ENCODE data around the gene CPTP. TPM values are rescaled to one million over a fixed set of nuclear protein-coding genes. Genes with fewer than 3 reads are reported as not detected.

The CPTP gene
- total and polyA plus RNA-seq, 2 of the 13 experiments (the other 11 are each of a cell fraction or from before 2014, with no cell fraction given) = 5.5 to 9.3 TPM

DNA sequence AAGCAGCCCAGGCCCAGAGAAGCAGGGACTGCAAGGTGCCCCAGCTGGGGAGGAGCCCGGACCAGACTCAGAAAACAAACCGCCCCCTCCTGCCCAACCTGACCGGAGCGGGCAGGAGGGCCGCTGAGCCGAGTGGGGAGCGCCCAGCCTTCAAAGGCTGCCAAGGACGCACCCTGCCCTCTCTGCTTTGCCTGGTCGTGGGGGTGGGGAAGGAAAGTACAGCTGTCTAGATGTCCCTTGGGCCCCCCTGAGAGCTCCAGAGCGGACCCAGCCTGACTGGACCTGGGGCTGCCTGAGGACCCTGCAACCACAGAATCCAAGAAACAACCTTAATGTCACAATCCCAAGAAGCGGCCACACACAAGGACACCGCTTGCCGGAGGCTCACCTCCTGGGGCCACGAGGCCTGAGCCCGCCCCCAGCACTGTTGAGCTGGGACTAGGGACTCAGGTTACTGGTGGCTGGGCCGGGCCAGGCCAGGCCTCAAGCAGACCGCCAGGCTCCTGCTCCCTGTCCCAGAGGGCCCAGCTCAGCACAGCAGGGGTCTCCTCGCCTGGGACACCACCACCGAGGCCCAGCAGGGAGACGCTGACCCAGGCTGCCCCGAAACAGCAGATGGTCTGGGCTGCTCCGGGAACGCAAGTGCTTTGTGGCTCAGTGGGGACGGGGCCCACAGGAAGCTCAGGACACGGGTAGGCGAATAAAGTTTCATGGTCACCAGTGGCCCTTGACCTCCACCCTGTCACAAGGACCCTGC lies 23.2 kb downstream of the CPTP start (continued):
- TF ChIP-seq ZMYM4 (CRISPR knock-in tag; IDR thresholded peaks at IDR 0.05) (no peak; the same call in 1 of the 2 replicates), ZSCAN22 (CRISPR knock-in tag; IDR thresholded peaks at IDR 0.05) (no peak), ZFP90 (CRISPR knock-in tag; IDR thresholded peaks at IDR 0.05; ENCODE audit: borderline replicate concordance) (no peak; the same call in 1 of the 2 replicates), ZNF724P (CRISPR knock-in tag; IDR thresholded peaks at IDR 0.05; ENCODE audit: borderline replicate concordance) (no peak), MBD4 (IDR thresholded peaks at IDR 0.05; ENCODE audit: borderline replicate concordance, low read length) (no peak), ZNF556 (CRISPR knock-in tag; IDR thresholded peaks at IDR 0.05; ENCODE audit: borderline replicate concordance) (no peak), ZNF549 (CRISPR knock-in tag; IDR thresholded peaks at IDR 0.05) (no peak), ZMYM3 (CRISPR knock-in tag; IDR thresholded peaks at IDR 0.05) (no peak), SALL2 (CRISPR knock-in tag; IDR thresholded peaks at IDR 0.05) (no peak), ZNF253 (CRISPR knock-in tag; IDR thresholded peaks at IDR 0.05; ENCODE audit: borderline replicate concordance) (no peak), ZNF816 (CRISPR knock-in tag; IDR thresholded peaks at IDR 0.05; ENCODE audit: borderline replicate concordance) (no peak), ZNF350 (CRISPR knock-in tag; IDR thresholded peaks at IDR 0.05; ENCODE audit: borderline replicate concordance, low read depth) (peak; percentile 47; the same call in 1 of the 2 replicates), ZFP36L1 (CRISPR knock-in tag; IDR thresholded peaks at IDR 0.05) (no peak), TEAD3 (CRISPR knock-in tag; optimal IDR thresholded peaks at IDR 0.05; ENCODE audit: borderline replicate concordance) (no peak), ZBTB7B (CRISPR knock-in tag; IDR thresholded peaks at IDR 0.05) (peak; percentile 72), ZNF639 (CRISPR knock-in tag; conservative IDR thresholded peaks at IDR 0.05) (no peak; the same call in 1 of the 2 replicates), ZNF17 (CRISPR knock-in tag; IDR thresholded peaks at IDR 0.05) (no peak), ZNF10 (CRISPR knock-in tag; IDR thresholded peaks at IDR 0.05; ENCODE audit: borderline replicate concordance, low read depth) (no peak), ZNF674 (CRISPR knock-in tag; IDR thresholded peaks at IDR 0.05; ENCODE audit: low read depth) (no peak), RARA (CRISPR knock-in tag; IDR thresholded peaks at IDR 0.05) (0 out of 2 replicates have a peak, but pooled peaks have one; percentile 16), SPEN (CRISPR knock-in tag; IDR thresholded peaks at IDR 0.05; ENCODE audit: low read depth) (peak; percentile 17; the same call in 1 of the 2 replicates)
- TF ChIP-seq, protein P1, sequence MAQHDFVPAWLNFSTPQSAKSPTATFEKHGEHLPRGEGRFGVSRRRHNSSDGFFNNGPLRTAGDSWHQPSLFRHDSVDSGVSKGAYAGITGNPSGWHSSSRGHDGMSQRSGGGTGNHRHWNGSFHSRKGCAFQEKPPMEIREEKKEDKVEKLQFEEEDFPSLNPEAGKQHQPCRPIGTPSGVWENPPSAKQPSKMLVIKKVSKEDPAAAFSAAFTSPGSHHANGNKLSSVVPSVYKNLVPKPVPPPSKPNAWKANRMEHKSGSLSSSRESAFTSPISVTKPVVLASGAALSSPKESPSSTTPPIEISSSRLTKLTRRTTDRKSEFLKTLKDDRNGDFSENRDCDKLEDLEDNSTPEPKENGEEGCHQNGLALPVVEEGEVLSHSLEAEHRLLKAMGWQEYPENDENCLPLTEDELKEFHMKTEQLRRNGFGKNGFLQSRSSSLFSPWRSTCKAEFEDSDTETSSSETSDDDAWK (CRISPR knock-in tag; IDR thresholded peaks at IDR 0.05) = no peak
- TF ChIP-seq, protein P2, sequence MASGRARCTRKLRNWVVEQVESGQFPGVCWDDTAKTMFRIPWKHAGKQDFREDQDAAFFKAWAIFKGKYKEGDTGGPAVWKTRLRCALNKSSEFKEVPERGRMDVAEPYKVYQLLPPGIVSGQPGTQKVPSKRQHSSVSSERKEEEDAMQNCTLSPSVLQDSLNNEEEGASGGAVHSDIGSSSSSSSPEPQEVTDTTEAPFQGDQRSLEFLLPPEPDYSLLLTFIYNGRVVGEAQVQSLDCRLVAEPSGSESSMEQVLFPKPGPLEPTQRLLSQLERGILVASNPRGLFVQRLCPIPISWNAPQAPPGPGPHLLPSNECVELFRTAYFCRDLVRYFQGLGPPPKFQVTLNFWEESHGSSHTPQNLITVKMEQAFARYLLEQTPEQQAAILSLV (CRISPR knock-in tag; IDR thresholded peaks at IDR 0.05; ENCODE audit: borderline replicate concordance) = 0 out of 2 replicates have a peak, but pooled peaks have one; percentile 49
- TF ChIP-seq, protein P3, sequence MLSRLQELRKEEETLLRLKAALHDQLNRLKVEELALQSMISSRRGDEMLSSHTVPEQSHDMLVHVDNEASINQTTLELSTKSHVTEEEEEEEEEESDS (CRISPR knock-in tag; IDR thresholded peaks at IDR 0.05; ENCODE audit: borderline replicate concordance) = no peak
- TF ChIP-seq, protein P4, sequence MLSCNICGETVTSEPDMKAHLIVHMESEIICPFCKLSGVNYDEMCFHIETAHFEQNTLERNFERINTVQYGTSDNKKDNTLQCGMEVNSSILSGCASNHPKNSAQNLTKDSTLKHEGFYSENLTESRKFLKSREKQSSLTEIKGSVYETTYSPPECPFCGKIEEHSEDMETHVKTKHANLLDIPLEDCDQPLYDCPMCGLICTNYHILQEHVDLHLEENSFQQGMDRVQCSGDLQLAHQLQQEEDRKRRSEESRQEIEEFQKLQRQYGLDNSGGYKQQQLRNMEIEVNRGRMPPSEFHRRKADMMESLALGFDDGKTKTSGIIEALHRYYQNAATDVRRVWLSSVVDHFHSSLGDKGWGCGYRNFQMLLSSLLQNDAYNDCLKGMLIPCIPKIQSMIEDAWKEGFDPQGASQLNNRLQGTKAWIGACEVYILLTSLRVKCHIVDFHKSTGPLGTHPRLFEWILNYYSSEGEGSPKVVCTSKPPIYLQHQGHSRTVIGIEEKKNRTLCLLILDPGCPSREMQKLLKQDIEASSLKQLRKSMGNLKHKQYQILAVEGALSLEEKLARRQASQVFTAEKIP (CRISPR knock-in tag; IDR thresholded peaks at IDR 0.05; ENCODE audit: borderline replicate concordance) = no peak
